GM19438 (cell line): Measurements from ENCODE around the gene CSRP3.

Source experiments
- ATAC-seq: cut with Tn5 transposase; IDR thresholded peaks from one replicate; pipeline ENCODE4 v1.9.1; 2021; ENCODE audit warnings: low read depth; ENCODE audit not compliant: unreplicated experiment

CSRP3 gene

DNA sequence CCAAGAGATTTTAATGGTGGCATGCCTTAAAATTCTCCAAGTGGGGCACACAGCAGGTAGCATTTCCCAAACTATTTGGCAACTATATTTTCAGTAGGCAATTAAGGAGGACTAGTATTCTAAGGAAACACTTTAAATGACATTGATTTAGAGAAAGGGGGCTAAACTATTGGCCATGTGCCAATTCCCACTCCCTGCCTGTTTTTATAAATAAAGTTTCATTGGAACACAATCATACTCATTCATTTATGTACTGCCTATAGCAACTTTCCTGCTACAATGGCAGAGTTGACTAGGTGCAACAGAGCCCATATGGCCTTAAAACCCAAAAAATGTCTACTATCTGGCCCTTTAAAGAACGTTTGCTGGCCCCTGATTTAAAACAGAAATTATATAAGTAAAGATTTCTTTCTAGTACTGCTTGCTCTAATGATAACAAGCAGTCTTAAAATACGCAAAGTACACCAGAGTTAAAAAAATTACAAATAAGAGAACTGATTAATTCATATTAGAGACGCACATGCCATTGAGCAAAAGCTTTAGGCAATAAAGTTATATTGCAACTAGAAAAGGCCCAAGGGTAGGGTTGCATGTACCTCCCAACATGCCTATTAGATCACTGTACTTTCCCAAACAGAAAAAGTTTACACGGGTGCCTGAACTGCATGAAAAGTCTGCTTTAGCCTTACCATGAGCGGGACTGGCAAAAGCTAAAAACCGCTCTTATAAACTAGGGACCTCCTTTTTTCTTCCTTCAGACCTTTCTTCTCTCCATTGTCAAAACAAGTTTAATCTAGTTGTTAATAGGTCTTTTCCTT, 24.8 kb upstream of the CSRP3 start:
- ATAC-seq = no peak

GRCh38 chr11:19225581-19225980, 23.8 kb upstream of the CSRP3 start:
- no peak for ATAC-seq

GRCh38 chr11:19225123-19225522, 23.3 kb upstream of the CSRP3 start:
- ATAC-seq = no peak

GRCh38 chr11:19220903-19221724, 19.3 kb upstream of the CSRP3 start:
- ATAC-seq = no peak

DNA sequence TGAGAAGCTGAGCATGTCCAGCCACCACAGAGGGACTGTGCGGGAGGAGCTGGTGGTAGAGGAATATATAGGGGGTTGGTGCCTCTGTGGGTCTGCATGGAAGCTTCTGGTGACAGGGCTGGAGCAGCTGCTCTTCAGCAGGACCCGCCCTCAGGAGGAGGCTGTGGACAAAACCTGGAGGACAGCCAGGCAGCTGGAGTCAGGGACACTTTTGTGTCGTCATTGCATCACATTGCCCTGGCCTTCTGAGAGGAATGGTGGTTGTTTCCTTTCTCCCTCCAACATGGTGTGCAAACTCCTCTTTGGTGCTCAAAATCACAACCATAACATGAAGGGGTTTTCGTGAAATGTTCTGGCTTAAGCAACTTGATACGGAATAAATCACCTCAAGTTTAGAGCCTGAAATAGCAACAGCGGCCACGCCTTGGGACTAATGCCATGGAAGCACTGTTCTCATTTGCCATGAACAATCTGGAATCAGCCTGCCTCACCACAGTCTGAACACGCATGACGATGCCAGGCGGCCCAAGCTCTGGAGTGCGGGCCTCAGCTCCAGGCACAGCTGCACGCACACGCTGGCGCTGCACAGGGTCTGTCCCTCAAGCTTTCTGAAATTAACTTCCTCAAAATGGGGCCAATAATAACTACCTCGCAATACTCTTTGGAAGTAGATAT, 17.1 kb upstream of the CSRP3 start:
- no peak for ATAC-seq

GRCh38 chr11:19218216-19218615, 16.4 kb upstream of the CSRP3 start:
- ATAC-seq = no peak

GRCh38 chr11:19216709-19217374, 15.1 kb upstream of the CSRP3 start:
- no peak for ATAC-seq

DNA sequence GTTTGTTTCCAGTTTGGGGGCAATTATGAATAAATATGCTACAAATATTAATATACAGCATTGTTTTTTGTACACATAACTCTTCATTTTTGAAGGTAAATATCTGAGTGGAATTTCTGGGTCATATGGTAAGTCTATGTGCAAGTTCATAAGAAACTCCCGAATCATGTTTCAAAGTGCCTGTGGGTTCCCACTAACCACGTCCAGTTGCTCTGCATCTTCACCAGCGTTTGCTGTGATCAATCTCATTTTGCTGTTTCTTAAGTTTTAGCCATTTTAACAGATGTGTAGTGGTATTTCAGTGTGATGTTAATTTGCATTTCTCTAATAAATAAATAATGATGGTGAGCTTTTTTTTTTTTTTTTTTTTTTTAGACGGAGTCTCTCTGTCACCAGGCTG, 14.2 kb upstream of the CSRP3 start:
- no peak for ATAC-seq

DNA sequence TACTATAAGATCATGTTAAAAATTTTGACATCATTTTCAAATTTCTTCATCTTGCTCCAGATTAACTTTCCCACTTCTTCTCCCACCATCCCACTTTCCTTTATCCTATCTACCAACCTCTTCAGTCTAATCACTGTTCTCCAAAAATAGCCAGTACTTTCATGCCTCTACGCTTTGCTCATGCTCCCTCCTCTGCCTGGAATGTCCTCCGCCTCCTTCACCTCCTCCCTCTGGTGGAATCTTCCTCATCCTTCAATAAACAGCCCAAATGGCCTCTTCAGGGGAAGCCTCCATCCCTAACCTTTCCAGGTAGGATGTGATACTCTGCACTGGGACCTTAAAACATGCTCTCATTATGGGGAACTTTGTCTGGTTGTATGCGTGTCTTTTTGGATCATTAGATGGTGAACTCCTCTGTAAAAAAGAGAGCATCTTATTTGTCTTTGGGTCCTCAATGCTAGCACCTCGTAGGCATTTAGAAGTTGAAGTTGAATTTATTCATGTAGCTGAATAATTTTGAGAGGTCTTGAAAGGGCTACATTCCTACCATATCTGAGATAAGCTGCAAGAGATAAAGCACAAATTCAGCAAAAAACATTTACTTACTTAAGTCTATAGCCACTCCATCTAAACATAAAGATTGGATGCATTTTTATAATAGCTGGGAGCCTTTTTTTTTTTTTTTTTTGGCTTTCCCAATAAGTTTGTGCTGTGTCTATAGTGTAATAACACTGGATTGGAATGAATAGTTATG, 8.0 kb upstream of the CSRP3 start:
- no peak for ATAC-seq

GRCh38 chr11:19208959-19209546, 7.3 kb upstream of the CSRP3 start:
- no peak for ATAC-seq

GRCh38 chr11:19208181-19208580, 6.4 kb upstream of the CSRP3 start:
- ATAC-seq = no peak

DNA sequence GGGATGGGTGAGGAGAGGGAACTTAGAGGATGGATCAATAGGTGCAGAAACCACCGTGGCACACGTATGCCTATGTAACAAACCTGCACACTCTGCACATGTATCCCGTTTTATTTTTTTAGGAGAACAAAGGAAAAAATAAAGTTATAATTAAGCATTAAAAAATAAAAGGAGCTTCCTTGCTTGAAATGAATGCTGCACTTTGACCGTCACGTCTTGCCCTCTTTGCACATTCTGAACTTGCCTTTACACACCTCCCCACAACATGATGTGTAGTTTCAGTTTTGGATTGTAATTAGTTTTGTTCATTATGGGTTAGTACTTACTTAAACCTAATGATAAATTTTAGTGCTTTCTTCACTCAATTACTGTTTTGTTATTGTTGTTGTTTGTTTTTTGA, 3.1 kb upstream of the CSRP3 start:
- ATAC-seq = no peak

GRCh38 chr11:19200410-19201201, 1.2 kb downstream of the CSRP3 start:
- no peak for ATAC-seq

DNA sequence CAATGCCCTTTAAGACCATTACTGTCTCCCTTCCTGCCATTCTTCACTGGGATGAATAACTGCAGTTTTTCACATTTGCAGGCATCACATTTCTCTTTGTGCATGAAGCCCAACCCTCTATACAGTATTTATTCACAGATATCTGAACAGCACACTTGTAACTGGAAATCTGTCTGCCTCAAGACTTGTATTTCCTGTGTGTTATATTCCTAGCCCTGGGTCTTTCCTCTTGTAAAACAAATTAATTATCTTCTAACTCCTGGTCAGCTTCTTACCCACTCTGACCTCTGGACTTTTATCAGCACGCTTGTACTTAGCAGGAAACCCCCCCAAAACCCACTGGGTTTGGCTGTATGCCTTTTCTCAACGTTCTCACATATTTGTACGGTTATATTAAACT, 2.0 kb downstream of the CSRP3 start:
- no peak for ATAC-seq

GRCh38 chr11:19199048-19199447, 2.7 kb downstream of the CSRP3 start:
- ATAC-seq = no peak

GRCh38 chr11:19196432-19196831, 5.4 kb downstream of the CSRP3 start:
- no peak for ATAC-seq

GRCh38 chr11:19194620-19195308, 7.0 kb downstream of the CSRP3 start:
- no peak for ATAC-seq

DNA sequence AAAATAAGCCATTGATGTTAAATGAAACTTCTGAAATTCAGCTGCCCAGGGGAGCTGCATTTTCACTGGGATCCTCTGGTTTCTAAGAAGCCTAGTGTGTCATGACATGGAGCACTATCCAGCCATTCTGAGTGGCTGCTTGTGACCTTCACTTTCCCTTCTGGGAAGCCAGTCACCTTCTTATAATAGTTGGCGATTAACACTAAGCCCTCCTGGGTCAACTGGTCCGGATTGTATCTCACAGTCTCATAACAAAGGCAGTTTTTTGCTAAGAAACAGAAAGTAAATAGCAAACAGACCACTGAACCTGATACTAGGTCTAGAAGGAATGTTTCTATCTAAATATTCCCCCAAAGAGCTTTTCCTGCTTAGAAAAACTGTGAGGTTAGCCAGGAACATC, 7.9 kb downstream of the CSRP3 start:
- no peak for ATAC-seq
